NCI-H146 treated with DMSO at 0.1 percent for 48 hours (cell line): ENCODE measurements around the gene CTDSPL.
"Not testable (repeated sequence)": the region's sequence is repeated elsewhere in the genome, so short reads cannot be mapped to it uniquely, and the experiment has no call there.

Experiments used
- DNase-seq: peaks from one replicate; lab custom pipeline; 2025; ENCODE audit not compliant: unreplicated experiment; lab: John Stamatoyannopoulos, UW

The CTDSPL gene

DNA sequence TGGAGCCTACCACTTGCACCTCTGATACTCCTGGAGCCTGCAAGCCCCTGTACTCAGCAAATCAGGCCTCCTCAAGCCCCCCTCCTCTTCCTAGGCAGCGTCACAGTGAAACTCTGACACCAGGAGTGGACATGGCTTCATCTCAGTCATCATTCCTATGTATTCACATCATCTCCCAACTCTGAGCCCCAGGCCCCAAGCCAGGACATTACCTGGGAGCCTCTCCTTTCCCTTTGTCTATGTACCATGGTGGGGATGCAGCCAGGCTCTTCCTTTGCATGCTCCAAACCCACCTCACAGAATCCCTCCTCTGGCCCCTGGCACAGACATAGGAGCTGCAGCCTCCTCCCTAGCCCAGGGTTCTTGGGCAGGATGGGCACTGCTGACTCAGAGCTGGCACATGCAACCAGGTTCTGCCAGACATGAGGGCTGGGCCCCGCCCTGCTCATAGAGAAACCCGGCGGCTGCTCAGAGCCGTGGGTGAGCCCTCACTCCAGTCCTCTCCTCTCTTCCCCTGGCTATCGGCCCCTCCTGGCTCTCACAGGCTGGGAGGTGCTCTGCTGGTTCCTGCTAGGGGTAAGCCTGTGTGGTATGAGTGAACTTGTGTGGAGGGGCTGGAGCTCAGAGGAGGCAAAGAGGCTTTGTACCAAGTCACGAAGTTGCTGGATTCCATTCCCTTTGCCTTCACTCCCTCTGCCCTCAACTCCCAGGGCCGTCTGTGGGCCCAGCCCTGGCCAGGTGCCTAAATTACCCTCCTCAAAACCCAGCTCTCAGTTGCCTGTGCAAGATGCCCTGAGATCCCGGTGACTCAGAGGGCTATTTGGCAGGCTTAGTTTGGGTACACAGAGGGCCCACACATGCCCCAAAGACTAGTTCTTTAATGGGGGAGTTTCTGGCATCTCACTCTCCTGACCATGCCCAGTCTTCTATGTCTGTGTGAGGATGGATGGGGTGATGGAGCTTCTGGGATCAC lies 169.6 kb downstream of the CTDSPL start:
- DNase-seq: no peak

DNA sequence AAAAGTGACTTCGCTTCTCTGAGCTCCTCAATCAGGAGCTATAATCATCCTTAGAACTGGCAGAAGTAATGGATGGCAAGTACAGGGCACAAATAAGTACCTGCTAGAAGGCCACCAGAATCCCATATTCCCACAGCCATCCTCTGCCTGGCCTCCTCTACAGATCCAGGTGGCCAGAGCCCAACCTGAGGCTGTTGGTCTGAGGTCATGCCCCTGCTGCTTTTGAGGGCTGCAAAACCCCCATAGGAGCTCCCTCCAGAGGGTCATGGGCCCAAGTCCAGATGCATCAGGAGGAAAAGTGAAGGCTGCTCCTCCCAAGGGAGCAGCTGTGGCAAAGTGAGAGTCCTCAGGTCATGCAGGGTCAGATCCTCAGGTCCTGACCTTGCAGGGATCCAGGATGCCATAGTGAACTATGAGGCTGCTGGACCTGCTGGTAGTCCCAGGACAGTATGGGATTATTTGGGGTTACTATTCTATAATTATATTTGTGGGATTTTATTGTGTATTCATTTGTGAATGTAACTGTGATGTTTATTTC lies 170.7 kb downstream of the CTDSPL start:
- no peak for DNase-seq

DNA sequence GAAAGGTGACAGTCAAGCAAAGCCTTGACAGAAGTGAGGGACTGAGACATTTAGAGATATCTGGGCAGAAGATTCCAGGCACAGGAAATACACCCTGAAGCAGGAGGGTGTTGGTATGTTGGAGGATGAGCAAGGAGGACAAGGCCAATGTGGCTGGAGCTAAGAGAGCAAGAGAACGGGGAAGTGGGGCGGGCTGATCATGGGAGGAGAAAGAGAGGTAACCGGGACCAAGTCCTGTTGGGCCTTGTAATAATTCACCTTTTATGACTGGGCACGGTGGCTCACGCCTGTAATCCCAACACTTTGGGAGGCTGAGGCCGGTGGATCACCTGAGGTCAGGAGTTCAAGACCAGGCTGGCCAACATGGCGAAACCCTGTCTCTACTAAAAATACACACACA lies 171.9 kb downstream of the CTDSPL start:
- DNase-seq: not testable (repeated sequence)
